Kidney epithelial cell (primary cell): ENCODE data around the gene BAX. TPM values are rescaled to one million over a fixed set of nuclear protein-coding genes. Genes with fewer than 3 reads are reported as not detected.

Experiments
- DNase-seq: peaks from one replicate; pipeline ENCODE4 v3.0.0-alpha.2; 2010; ENCODE audit warnings: low read depth
- H3K27me3 ChIP-seq: 2 replicates; pipeline ENCODE4 v1.6.0; 2011; ENCODE audit warnings: low read length; ENCODE audit not compliant: control insufficient read depth, insufficient read depth
- H3K36me3 ChIP-seq: 2 replicates; pipeline ENCODE4 v1.5.1; 2011; ENCODE audit warnings: low read length; ENCODE audit not compliant: control insufficient read depth, insufficient read depth
- H3K4me3 ChIP-seq: 2 replicates; pipeline ENCODE4 v1.5.1; 2011; ENCODE audit warnings: low read depth, mild to moderate bottlenecking, control low read depth, low read length
- CTCF ChIP-seq: IDR thresholded peaks from 2 replicates; pipeline ENCODE4 v1.5.1; 2011; ENCODE audit warnings: mild to moderate bottlenecking, moderate library complexity, low read length, control low read depth, inconsistent platforms; ENCODE audit not compliant: insufficient read depth, poor library complexity, severe bottlenecking
- total RNA-seq: library from RNA; depleted of rRNA; stranded (reverse); fragments of >200 nt; gene quantifications from 2 replicates; pipeline ENCODE4 v1.2.3, GENCODE V29; 2015

Gene BAX
- total RNA-seq, 1 donor from 2014 or later = 128 TPM

- H3K27me3 ChIP-seq = no peaks in the 10 kb centered on the region
- H3K36me3 ChIP-seq = no peaks in the 10 kb centered on the region
- H3K4me3 ChIP-seq = no peak overlapping the region
- TF ChIP-seq CTCF = no peak
- DNase-seq = no peak
Observed at GRCh38 chr19:48928164-48929025, 26.3 kb upstream of the BAX start.

GRCh38 chr19:48933382-48933932 lies 21.2 kb upstream of the BAX start, which contains the start of gene DHDH:
Gene DHDH, plus strand, starts transcription at chr19:48933699. Its CDS starts 23 bp downstream, at chr19:48933722.
- TF ChIP-seq CTCF = no peak
- Histone ChIP-seq H3K27me3 (no peaks in the 10 kb centered on the region), H3K36me3 (no peaks in the 10 kb centered on the region), H3K4me3 (peak within 1 kb of the TSS; percentile 39)
- DNase-seq = peak; percentile 52

GRCh38 chr19:48934837-48935236 lies 19.8 kb upstream of the BAX start:
- no peak for DNase-seq
- Histone ChIP-seq H3K36me3 (no peaks in the 10 kb centered on the region), H3K27me3 (no peaks in the 10 kb centered on the region), H3K4me3 (no peak overlapping the region)
- no peak for TF ChIP-seq CTCF

GRCh38 chr19:48935864-48936263 lies 18.8 kb upstream of the BAX start:
- Histone ChIP-seq H3K4me3 (no peak overlapping the region), H3K27me3 (no peaks in the 10 kb centered on the region), H3K36me3 (no peaks in the 10 kb centered on the region)
- no peak for DNase-seq
- no peak for TF ChIP-seq CTCF

- no peak for DNase-seq
- Histone ChIP-seq H3K4me3 (no peak overlapping the region), H3K27me3 (no peaks in the 10 kb centered on the region), H3K36me3 (no peaks in the 10 kb centered on the region)
- no peak for TF ChIP-seq CTCF
Observed at GRCh38 chr19:48938256-48938655, 16.4 kb upstream of the BAX start.
